H1 (cell line): ENCODE measurements around the gene MRPL22. TPM values are rescaled to one million over a fixed set of nuclear protein-coding genes. Genes with fewer than 3 reads are reported as not detected.

Experiments used
- ATF2 ChIP-seq: IDR thresholded peaks from 2 replicates; pipeline ENCODE4 v1.6.1; 2012; ENCODE audit warnings: low read length, inconsistent platforms
- ATF3 ChIP-seq: IDR thresholded peaks from 2 replicates; pipeline ENCODE4 v1.6.1; 2011; ENCODE audit warnings: low read depth, mild to moderate bottlenecking, low read length; ENCODE audit not compliant: insufficient read depth
- BCL11A ChIP-seq, 2 experiments: IDR thresholded peaks; one replicate each; pipeline ENCODE4 v1.6.1; 2011; ENCODE audit warnings: low read depth in 2 of 2, low read length in 2 of 2, mild to moderate bottlenecking in 2 of 2
- CEBPB ChIP-seq: IDR thresholded peaks from 2 replicates; pipeline ENCODE4 v1.6.1; 2012; ENCODE audit warnings: low read depth, low read length
- MAFK ChIP-seq: IDR thresholded peaks from 2 replicates; pipeline ENCODE4 v1.6.1; 2012; ENCODE audit warnings: low read depth, mild to moderate bottlenecking, improper control_type of control experiment, low read length
- POLR2A ChIP-seq, 2 experiments: IDR thresholded peaks; 1 replicate in 1 of 2; 2 replicates in 1 of 2; pipeline ENCODE4 v1.6.1; 2011; ENCODE audit warnings: low read depth in 2 of 2, low read length in 2 of 2, mild to moderate bottlenecking in 2 of 2; ENCODE audit errors: control extremely low read depth in 1 of 2
- SAP30 ChIP-seq: fragments of 300-600 bp; sonication (generic); IDR thresholded peaks from 2 replicates; pipeline ENCODE4 v1.7.1; 2012; ENCODE audit warnings: low read length, moderate library complexity, mild to moderate bottlenecking, inconsistent platforms; ENCODE audit not compliant: insufficient read depth, insufficient replicate concordance
- SIX5 ChIP-seq: IDR thresholded peaks from 2 replicates; pipeline ENCODE4 v1.6.1; 2011; ENCODE audit warnings: mild to moderate bottlenecking, low read depth, low read length
- TAF1 ChIP-seq: IDR thresholded peaks from 2 replicates; pipeline ENCODE4 v1.6.1; 2011; ENCODE audit warnings: mild to moderate bottlenecking, low read depth, low read length
- TEAD4 ChIP-seq: IDR thresholded peaks from 2 replicates; pipeline ENCODE4 v1.6.1; 2012; ENCODE audit warnings: low read depth, low read length, inconsistent platforms, mixed read lengths
- polyA plus RNA-seq, 7 experiments: library from polyadenylated mRNA; depleted of rRNA in 3 of 7; stranded (reverse) in 5 of 7; unstranded in 2 of 7; fragments of >200 nt in 5 of 7; fragments of 200-250 nt in 2 of 7; gene quantifications; 1 replicate in 5 of 7; 2 replicates in 1 of 7; 4 replicates in 1 of 7; pipeline versions ENCODE4 v1.2.1 to v1.2.3, GENCODE V29; 2011 to 2013; ENCODE audit warnings: missing spikeins in 2 of 7, mixed read lengths in 2 of 7
- total RNA-seq: library from RNA; stranded (reverse); fragmentation: NEBNext Ultra II Directional; extraction: Animal tissue kit (Norgen Biotek cat#: 25700); gene quantifications from 2 replicates; pipeline ENCODE4 v1.2.1, GENCODE V29; 2021

MRPL22 gene
- total and polyA plus RNA-seq, 2 of the 8 experiments (the other 6 are each of a cell fraction or from before 2014, with no cell fraction given): 46.8 to 65.6 TPM

GRCh38 chr5:154944716-154945115 is 3.8 kb downstream of the MRPL22 start (continued):
- TF ChIP-seq ATF2: no peak
- no peak for TF ChIP-seq TAF1
- no peak for TF ChIP-seq ATF3
- no peak for TF ChIP-seq MAFK
- no peak for TF ChIP-seq BCL11A (IDR thresholded peaks at IDR 0.05; ENCODE audit: low read depth in 2 of 2, low read length in 2 of 2)
- no peak for TF ChIP-seq SAP30
- TF ChIP-seq TEAD4: no peak
- TF ChIP-seq SIX5: no peak
- no peak for TF ChIP-seq CEBPB
- no peak for TF ChIP-seq POLR2A (IDR thresholded peaks at IDR 0.05; ENCODE audit: control extremely low read depth in 1 of 2, low read depth in 2 of 2, low read length in 2 of 2)
